DMS114 treated with DMSO at 0.1 percent for 48 hours (cell line): ENCODE results near the gene CMAS.
A peak's percentile ranks its signal among the peaks of the same experiment; 100 is the strongest.
"Not testable (repeated sequence)": the region's sequence is repeated elsewhere in the genome, so short reads cannot be mapped to it uniquely, and the experiment has no call there.

ENCODE experiments used
- DNase-seq: peaks from one replicate; lab custom pipeline; 2025; ENCODE audit not compliant: unreplicated experiment; lab: John Stamatoyannopoulos, UW

Gene CMAS

GRCh38 chr12:22046968-22047390, 961 bp downstream of the CMAS start:
- no peak for DNase-seq

DNA sequence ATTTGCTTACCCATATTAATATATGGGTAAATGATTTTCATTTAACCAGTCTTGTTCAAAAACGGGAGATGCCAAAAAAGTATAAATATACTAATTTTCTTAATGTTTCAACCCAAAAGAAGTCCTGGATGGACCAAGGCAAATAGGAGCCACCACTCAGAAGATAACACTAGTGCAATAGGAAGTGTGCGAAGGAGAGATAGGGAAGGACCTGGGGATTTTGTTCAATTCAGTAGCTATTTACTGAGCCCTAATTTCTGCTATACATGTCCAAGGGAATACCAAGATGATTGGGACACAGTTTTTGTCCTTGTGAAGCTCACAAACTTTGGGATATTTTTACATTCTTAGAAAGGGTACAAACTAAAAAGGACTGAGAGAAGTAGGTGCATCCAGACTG, 1.5 kb downstream of the CMAS start:
- no peak for DNase-seq

- no peak for DNase-seq
Observed at GRCh38 chr12:22048351-22049041, 2.5 kb downstream of the CMAS start.

- no peak for DNase-seq
Observed at GRCh38 chr12:22050078-22050477, 4.1 kb downstream of the CMAS start.

DNA sequence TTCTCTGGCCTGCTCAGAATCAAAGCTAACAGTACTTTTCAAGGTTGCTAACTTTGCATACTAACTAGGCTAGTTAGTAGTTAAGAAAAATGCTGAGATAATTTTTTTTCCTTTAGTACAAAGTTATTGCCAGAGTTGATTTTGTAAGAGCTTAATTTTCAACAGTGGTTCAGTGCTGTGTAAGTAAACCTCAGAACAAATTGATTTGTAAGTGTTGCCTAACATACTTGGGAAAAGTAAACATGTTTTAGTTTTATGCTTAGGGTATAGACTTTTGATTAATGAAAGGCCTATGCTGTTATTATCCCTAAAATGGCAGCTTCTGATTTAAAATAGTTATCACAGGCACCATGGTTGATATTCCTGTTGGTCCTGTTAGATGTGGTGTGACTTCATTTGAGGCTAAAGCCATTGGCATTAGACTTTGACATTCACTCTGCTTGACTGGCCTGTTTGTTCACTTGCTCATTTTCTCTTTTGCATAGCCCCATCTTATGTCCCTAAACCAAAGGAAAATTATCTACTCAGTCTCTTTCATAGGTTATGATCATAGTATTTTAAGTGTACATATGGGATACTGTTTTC, 5.2 kb downstream of the CMAS start:
- no peak for DNase-seq

DNA sequence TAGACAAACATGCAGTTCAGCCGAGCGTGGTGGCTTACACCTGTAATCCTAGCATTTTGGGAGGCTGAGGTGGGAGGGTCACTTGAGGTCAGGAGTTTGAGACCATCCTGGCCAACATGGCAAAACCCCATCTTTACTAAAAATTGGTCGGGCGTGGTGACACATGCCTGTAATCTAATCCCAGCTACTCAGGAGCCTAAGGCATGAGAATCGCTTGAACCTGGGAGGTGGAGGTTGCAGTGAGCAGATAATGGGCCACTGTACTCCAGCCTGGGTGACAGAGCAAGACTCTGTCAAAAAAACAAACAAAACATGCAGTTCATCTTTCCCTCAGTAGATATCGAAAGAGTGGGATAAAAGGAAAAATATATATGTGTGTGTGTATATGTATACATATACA, 7.0 kb downstream of the CMAS start:
- DNase-seq, result not testable (repeated sequence)

- DNase-seq, result no peak
Observed at GRCh38 chr12:22054155-22054554, 8.1 kb downstream of the CMAS start.

DNA sequence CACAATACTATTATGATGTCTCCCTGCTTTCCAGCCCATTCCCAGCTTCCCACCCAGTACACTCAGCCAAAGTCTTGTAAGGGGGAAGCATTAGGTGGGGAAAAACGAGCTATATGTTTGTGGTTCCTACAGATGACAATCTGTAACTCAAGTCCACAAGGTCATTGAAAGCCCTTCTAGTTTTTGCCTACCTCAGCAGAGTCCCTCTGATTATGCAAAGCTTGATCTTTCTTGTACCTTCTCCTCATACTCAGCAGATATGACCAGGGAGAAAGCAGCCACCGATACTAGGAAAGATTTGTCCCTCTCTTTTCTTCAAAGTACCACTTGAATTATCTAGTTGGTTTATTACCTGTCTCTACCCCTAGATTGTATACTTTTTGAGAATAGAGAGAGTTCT, 10.6 kb downstream of the CMAS start:
- DNase-seq, result no peak

- DNase-seq, result no peak
Observed at GRCh38 chr12:22059976-22060647, 14.1 kb downstream of the CMAS start.

DNA sequence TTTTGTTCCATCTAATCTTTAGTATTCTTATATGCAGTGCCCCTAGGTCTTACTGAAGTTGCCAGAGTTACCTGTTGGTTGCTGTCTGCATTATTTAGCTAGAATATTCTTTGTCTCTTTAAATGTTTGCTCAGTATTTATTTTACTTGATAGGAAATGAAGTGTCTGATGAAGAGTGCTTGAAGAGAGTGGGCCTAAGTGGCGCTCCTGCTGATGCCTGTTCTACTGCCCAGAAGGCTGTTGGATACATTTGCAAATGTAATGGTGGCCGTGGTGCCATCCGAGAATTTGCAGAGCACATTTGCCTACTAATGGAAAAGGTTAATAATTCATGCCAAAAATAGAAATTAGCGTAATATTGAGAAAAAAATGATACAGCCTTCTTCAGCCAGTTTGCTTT, 18.9 kb downstream of the CMAS start:
- no peak for DNase-seq

- no peak for DNase-seq
Observed at GRCh38 chr12:22066310-22066709, 20.3 kb downstream of the CMAS start.

- DNase-seq, result no peak
Observed at GRCh38 chr12:22069851-22070250, 23.8 kb downstream of the CMAS start.

DNA sequence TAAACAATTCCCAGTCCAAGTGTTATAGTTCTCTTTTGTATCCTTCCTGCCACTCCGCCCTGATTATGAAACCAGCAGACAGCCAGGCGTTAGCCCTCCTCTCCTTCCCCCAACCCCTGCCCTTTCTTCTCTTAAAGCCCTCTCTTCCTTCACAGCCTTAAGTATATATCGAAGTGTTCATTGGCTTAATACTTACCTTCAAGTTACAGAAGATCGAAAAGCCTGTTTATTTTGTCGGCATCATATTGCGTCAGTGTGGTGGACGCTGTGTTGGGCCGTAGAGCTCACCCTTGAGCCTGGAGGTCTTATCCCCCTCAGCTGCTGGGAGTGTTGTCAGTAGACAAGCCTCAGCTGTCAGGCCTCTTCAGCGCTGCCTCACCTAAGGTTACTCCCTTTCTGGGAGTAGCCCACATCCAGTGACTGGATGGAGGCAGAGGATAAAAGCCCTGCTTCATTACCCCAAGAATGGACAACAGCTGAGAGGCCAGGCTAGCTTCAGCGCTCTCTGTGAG, 36.2 kb downstream of the CMAS start:
- no peak for DNase-seq

- DNase-seq, result peak; percentile 14
Observed at GRCh38 chr12:22083167-22083566, 37.1 kb downstream of the CMAS start.

DNA sequence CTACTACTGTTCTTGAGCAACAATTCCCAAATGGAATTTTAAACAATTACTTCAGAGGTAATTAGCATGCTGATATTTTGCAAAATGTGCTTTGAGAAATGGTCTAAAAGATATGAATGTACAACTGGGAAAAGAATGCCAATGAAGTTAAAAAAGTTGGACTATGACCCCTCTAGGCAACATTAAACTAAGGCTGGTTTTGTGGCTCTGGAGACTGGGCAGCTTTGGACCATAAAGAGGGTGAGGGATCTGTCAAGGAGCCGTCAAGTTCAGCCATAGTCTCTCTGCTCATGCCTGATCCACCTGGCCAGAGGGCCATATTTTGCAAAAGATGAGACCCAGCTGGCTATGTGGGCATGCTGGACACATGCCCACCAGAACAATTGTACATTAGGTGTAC, 38.8 kb downstream of the CMAS start:
- DNase-seq, result no peak

DNA sequence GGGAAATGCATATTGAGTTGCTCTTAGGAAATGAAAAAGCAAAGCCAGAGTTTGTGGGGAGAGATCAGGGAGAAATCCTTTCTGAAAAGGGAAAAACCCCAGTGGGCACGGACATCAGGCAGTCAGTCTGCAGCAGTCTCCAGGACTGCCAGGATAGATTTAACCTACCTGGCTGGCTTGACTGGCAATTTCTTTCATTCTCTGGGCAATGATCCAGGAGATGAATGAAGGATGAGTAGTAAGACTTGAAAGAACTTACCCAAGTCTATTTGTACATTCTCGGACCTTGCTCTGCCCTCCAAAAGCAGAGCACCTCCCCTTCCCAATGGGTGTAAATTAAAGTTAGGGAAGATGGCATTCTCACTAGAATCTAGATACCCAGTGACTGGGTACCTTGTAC, 42.9 kb downstream of the CMAS start:
- no peak for DNase-seq

DNA sequence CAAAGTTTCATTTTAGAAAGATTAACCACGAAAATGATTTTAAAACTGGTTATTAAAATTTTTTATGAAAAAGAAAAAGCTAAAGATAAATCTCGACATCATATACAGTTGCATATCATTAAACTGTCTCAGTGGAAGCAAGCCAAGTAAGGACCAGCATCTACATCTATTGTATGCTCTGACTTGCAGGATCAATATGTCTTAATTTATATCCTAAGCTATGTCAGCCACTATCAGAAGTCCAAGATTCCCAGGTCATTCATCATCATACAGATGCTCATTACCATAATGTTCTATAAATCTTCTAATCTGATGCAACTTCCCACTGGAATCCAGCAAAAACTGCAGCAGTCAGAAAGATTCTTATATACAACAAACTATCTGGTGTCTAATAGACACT, 43.5 kb downstream of the CMAS start:
- no peak for DNase-seq

GRCh38 chr12:22099062-22099461, 53.0 kb downstream of the CMAS start:
- not testable (repeated sequence) for DNase-seq

GRCh38 chr12:22100958-22101748, 55.1 kb downstream of the CMAS start:
- no peak for DNase-seq

DNA sequence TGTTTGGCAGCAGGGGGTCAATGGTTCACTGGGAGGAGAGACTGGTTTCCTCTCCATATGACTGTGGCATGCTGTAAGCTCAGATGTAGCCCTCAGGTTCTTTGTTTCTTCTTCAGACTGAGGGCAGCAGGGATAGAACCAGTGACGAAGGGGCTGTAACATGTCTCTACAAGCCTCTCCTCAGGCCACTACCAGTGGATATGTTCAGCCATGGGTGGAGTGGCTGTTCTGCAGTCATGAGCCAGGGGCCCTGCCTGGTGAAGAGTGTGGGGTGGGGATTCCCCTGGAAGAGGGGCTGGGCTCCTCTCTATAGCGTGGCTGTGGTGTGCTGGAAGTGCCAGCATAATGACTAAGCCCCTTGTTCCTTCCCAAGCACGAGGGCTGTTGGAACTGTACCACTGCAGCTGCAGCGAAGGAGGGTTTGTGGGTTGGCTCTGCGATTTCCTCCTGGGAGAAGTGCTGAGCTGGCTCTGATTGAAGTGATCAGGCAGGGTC, 55.8 kb downstream of the CMAS start:
- DNase-seq, result no peak

DNA sequence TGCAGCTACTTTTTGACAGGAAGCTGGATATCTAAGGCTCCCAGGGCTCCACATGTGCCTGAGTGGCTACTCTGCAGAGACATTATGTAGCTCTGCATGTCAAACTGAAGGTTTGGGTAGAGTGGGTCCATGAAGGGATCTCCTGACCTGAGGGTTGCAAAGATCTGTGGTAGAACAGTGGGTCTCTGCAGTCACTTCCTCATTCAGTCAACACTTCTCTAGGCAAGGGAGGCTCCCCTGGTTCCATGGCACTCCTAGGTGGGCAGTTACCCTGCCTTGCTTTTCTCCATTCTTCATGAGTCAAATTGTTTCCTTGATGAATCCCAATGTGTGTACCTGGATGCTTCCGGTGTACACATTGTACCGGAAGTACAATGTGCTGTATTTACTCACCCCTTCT, 57.4 kb downstream of the CMAS start:
- no peak for DNase-seq
